SH-SY5Y (cell line): ENCODE data around the gene SERINC5.

Source experiments
- GATA2 ChIP-seq: IDR thresholded peaks from 2 replicates; pipeline ENCODE4 v1.6.1; 2011; ENCODE audit warnings: mild to moderate bottlenecking, low read depth, low read length
- GATA3 ChIP-seq: IDR thresholded peaks from 2 replicates; pipeline ENCODE4 v1.6.1; 2011; ENCODE audit warnings: low read depth, mild to moderate bottlenecking, low read length, moderate library complexity

- TF ChIP-seq GATA2 (no peak), GATA3 (no peak)
Observed at GRCh38 chr5:80259511-80260203, 3.8 kb upstream of the SERINC5 start.
